ENCODE measurements around the gene CFAP90.

CFAP90 gene

GRCh38 chr5:7850395-7851239 lies at the start of gene CFAP90:
TSS of gene CFAP90 (minus strand) at chr5:7851133. CDS start at chr5:7851021, 112 bp downstream.
- DNase-seq (ENCODE audit: low read depth in 3 of 3): peak in 1 of 3 experiments; percentile 9

GRCh38 chr5:7897014-7897600 lies 46.2 kb upstream of the CFAP90 start:
- DNase-seq (ENCODE audit: low read depth in 3 of 3): no peak

- DNase-seq (ENCODE audit: low read depth in 3 of 3): no peak
Measured at GRCh38 chr5:7894860-7895259, 43.9 kb upstream of the CFAP90 start.

DNA sequence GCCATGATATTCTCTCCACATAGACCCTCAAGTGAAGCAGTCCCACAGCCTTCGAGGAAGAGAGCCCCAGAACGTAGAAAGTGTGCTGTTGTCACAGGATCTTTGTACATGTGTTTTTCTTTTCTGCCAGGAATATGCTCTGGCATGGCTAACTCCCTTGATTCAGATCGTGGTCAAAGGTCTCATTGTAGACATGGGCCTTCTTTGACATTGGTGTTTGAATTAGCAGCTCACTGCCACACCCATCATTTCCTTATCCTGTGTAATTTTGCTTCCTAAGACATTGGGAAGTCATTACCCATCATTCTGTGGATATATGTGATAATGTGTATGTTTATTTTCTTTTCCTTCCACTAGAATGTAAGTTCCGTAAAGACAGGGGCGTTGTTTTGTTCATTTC lies 43.5 kb upstream of the CFAP90 start:
- no peak for DNase-seq (ENCODE audit: low read depth in 3 of 3)

DNA sequence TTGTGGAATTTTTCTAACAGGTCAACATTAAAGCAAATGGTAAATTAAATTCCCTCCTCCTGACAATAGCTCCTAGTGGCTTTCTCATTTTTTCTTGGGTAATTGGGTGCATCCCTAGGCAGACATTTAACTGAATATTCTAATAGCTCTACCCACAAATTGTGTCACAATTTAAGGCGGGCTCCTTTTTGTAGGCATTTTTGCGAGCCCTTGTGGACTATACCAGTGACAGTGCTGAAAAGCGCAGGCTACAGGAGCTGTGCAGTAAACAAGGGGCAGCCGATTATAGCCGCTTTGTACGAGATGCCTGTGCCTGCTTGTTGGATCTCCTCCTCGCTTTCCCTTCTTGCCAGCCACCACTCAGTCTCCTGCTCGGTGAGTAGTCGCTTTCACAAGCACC lies 38.0 kb upstream of the CFAP90 start:
- no peak for DNase-seq (ENCODE audit: low read depth in 3 of 3)

- DNase-seq (ENCODE audit: low read depth in 3 of 3): no peak
Measured at GRCh38 chr5:7886849-7887475, 36.0 kb upstream of the CFAP90 start.

GRCh38 chr5:7884491-7885267 lies 33.7 kb upstream of the CFAP90 start:
- no peak for DNase-seq (ENCODE audit: low read depth in 3 of 3)

- DNase-seq (ENCODE audit: low read depth in 3 of 3): no peak
Measured at GRCh38 chr5:7882926-7883325, 32.0 kb upstream of the CFAP90 start.

DNA sequence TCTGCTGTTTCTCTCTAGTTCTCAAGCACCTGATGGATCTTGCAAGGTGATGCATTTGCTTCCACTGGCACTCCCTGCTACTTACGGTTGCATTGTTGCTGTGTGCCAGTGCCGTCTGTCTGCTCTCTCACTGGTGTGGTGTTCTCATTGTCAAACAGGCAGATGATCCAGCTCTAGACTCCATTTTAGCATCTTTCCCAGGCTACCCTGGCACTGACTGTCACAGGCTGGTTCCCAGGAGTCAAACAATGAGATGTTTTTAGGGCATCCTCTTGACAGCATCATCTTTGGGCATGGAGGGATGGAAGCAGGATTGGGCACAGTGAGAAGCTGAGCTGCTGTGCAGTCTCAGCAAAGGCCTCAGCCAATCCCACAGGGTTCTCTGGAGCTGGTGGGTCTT lies 30.9 kb upstream of the CFAP90 start:
- DNase-seq (ENCODE audit: low read depth in 3 of 3): no peak

GRCh38 chr5:7881091-7881490 lies 30.2 kb upstream of the CFAP90 start:
- no peak for DNase-seq (ENCODE audit: low read depth in 3 of 3)

- DNase-seq (ENCODE audit: low read depth in 3 of 3): no peak
Measured at GRCh38 chr5:7878381-7878873, 27.5 kb upstream of the CFAP90 start.

- DNase-seq (ENCODE audit: low read depth in 3 of 3): no peak
Measured at GRCh38 chr5:7877851-7878250, 26.9 kb upstream of the CFAP90 start.

- DNase-seq (ENCODE audit: low read depth in 3 of 3): no peak
Measured at GRCh38 chr5:7876867-7877266, 25.9 kb upstream of the CFAP90 start.

DNA sequence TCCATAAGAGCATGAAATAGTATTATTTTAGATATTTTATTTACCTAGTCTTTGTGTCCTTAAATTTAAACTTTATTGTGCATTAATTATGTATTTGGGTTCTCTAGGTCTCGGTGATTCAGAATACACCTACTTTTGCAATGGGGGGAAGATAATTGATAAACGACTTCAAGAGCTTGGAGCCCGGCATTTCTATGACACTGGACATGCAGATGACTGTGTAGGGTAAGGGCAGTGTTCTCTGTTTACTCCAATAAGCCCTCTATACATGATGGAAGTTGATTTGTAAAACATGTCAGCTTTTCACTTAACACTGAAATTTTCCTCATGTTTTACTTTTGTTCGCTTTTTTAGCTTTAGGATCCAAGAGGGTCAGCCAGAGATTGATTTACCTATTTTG lies 24.2 kb upstream of the CFAP90 start:
- DNase-seq (ENCODE audit: low read depth in 3 of 3): no peak

DNA sequence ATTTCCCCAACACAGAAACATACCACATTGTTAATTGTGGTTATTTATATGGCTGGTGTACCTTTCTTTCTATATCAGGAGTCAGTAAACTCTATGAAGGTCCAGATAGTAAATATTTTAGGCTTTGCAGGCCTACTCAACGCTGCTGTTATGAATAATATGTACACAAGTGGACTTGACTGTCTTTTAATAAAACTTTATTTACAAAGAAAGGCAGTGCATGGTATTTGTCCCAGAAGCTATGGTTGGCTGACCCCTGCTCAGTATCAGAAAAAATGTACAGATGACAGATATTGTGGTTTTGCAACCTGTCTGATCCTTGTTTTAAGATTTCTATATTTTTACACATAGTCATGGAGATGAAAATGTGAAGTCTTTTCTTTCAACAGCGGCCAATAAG lies 23.7 kb upstream of the CFAP90 start:
- DNase-seq (ENCODE audit: low read depth in 3 of 3): no peak

DNA sequence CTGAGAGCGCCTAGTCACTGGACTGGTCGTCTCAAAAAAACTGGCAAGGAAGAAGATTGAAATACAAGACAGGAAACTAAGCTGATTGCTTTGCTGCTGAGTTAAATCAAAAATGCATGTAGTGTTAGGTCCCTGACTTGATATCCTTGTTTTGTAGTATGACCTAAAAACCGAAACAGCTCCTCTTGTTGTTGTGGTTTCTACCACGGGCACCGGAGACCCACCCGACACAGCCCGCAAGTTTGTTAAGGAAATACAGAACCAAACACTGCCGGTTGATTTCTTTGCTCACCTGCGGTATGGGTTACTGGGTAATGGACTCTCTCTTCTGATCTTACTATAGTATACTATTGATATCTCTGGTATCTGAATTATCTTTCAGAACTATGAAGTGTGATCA lies 22.3 kb upstream of the CFAP90 start:
- no peak for DNase-seq (ENCODE audit: low read depth in 3 of 3)

- DNase-seq (ENCODE audit: low read depth in 3 of 3): no peak
Measured at GRCh38 chr5:7872517-7873130, 21.7 kb upstream of the CFAP90 start.

DNA sequence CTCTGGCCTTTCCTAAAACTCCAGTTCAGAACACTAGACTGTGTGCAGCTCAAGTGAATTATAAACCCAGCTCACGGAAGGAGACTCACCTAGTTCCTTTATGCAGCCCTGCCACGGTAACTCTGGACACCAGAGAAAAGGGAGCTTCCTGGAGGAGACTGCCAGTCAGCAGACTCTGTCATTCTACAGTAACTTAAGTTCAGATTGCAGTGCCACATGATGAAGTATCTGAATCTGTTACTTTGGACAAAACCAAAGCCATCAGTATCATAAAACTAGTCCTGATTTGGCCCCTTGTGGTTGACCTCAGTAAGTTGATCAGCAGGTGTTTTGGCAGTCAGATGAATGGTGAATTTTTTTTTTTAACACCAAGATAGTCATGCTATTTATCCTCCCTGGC lies 20.7 kb upstream of the CFAP90 start:
- no peak for DNase-seq (ENCODE audit: low read depth in 3 of 3)

GRCh38 chr5:7869474-7870136 lies 18.7 kb upstream of the CFAP90 start:
- no peak for DNase-seq (ENCODE audit: low read depth in 3 of 3)

DNA sequence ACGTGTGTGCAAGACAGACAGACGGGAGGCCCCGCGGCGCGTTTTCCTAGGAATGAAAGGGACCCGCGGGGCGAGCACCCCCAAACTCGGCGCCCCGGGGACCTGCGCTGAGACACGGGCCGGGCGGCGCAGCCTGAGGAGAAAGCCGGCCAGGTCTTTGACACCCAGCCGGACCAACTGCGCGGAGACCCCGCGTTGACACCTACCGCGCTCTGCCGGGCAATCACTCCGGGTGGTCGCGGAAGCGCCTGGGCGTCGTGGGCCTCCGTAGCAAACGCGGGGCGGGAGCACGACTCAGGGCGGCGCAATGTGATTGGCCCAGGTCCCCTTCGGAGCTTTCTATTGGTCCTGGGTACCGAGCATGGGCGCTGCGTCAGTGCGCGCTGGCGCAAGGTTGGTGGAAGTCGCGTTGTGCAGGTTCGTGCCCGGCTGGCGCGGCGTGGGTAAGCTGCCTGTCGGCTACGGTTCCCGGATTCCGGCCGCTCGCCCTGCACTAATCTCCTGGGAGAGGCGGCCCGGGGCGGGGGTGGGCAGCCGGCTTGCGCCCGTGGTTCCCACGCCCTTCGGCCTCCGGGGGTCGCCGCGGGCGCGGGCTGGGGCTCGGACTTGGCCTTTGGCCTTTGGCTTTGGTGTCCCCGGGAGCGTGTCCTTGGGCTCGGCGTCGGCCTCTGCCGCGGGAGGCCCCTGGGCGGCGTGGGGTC lies 18.0 kb upstream of the CFAP90 start, which contains the start of the genes FASTKD3 and MTRR:
Gene FASTKD3, minus strand, starts transcription at position 259 of the 701 bp plus-strand sequence. CDS start 948 bp downstream, outside the sequence.
Gene MTRR, plus strand, starts transcription at position 376 of the 701 bp plus-strand sequence. CDS start 1,647 bp downstream, outside the sequence.
- peak; percentile 79 to 82 (median 79) for DNase-seq (ENCODE audit: low read depth in 3 of 3)
